HCT116 (cell line): ENCODE data around the gene WASF2. TPM values are rescaled to one million over a fixed set of nuclear protein-coding genes. Genes with fewer than 3 reads are reported as not detected.
"Not testable (repeated sequence)": the region's sequence is repeated elsewhere in the genome, so short reads cannot be mapped to it uniquely, and the experiment has no call there.

Experiments
- ATAC-seq: fragments of 200-7000 bp; cut with Tn5 transposase; 2 replicates; pipeline ENCODE4 v1.9.1; 2020; ENCODE audit warnings: mild to moderate bottlenecking, moderate library complexity
- BruUV-seq: library from RNA; stranded (reverse); fragments of 400-500 nt; replicated peaks from 2 replicates; lab custom pipeline; 2021; lab: Mats Ljungman, UMichigan
- CTCF ChIA-PET: fragments of 300-600 bp; sonication (Branson Sonifier 250); formaldehyde crosslinking; loops from one replicate; lab custom pipeline; 2021; ENCODE audit warnings: antibody characterized with exemption; lab: Charles Lee
- POLR2A ChIA-PET: fragments of 300-600, 350-600 bp; sonication (Branson Sonifier 250); formaldehyde crosslinking; loops from one replicate; lab custom pipeline; 2021; ENCODE audit warnings: antibody characterized with exemption; lab: Charles Lee
- RAD21 ChIA-PET, 2 experiments: fragments of 300-600 bp; sonication (Branson Sonifier 250); formaldehyde crosslinking; loops; one replicate each; lab custom pipeline; 2023; ENCODE audit warnings: low total read pairs in 2 of 2; ENCODE audit not compliant: uncharacterized antibody in 2 of 2, unreplicated experiment in 2 of 2, low non-redundant PET in 1 of 2; lab: Charles Lee
- DNase-seq: peaks from one replicate; pipeline ENCODE4 v3.0.0-alpha.2; 2010; ENCODE audit warnings: low read depth, low spot score
- H2AFZ ChIP-seq: fragments of 200-600 bp; shearing (Covaris generic), sonication (generic); 2 replicates; pipeline ENCODE4 v1.6.1; 2017; ENCODE audit warnings: low read depth, mixed run types, mixed read lengths, antibody characterized with exemption, low read length; ENCODE audit not compliant: poor library complexity, severe bottlenecking
- H3K27ac ChIP-seq: 2 replicates; pipeline ENCODE4 v1.5.1; 2012; ENCODE audit warnings: low read depth, low read length
- H3K27me3 ChIP-seq: fragments of 200-600 bp; sonication (generic); 2 replicates; pipeline ENCODE4 v1.6.1; 2016; ENCODE audit warnings: mixed run types, low read length, mixed read lengths; ENCODE audit not compliant: insufficient read depth
- H3K36me3 ChIP-seq, 2 experiments: fragments of 200-500 bp in 1 of 2; fragments of 200-600 bp in 1 of 2; sonication (Bioruptor generic) in 1 of 2; sonication (generic) in 1 of 2; 2 replicates each; pipeline versions ENCODE4 v1.5.1 to v1.6.1; 2014 to 2016; ENCODE audit warnings: low read length in 2 of 2, inconsistent platforms in 1 of 2, mixed read lengths in 1 of 2, mixed run types in 1 of 2; ENCODE audit not compliant: insufficient read depth in 2 of 2, control insufficient read depth in 1 of 2
- H3K4me1 ChIP-seq, 2 experiments: fragments of 200-600 bp in 1 of 2; sonication (generic) in 1 of 2; 2 replicates each; pipeline versions ENCODE4 v1.5.1 to v1.6.1; 2012 to 2017; ENCODE audit warnings: low read length in 2 of 2, inconsistent platforms in 1 of 2, mild to moderate bottlenecking in 1 of 2, mixed read lengths in 1 of 2, mixed run types in 1 of 2, moderate library complexity in 1 of 2; ENCODE audit not compliant: insufficient read depth in 2 of 2, control insufficient read depth in 1 of 2
- H3K4me2 ChIP-seq: fragments of 200-600 bp; sonication (generic); 2 replicates; pipeline ENCODE4 v1.6.1; 2017; ENCODE audit warnings: mixed run types, low read length, mixed read lengths
- H3K4me3 ChIP-seq, 2 experiments: fragments of 200-600 bp in 1 of 2; sonication (generic) in 1 of 2; replicated peaks in 1 of 2; 2 replicates each; pipeline ENCODE4 v1.5.1; 2011 to 2016; ENCODE audit warnings: low read length in 2 of 2, control low read depth in 1 of 2, low read depth in 1 of 2, mild to moderate bottlenecking in 1 of 2, mixed read lengths in 1 of 2, mixed run types in 1 of 2
- H3K79me2 ChIP-seq: fragments of 200-600 bp; sonication (generic); 2 replicates; pipeline ENCODE4 v1.6.1; 2017; ENCODE audit warnings: mild to moderate bottlenecking, mixed run types, low read length, moderate library complexity, mixed read lengths; ENCODE audit not compliant: insufficient read depth
- H3K9ac ChIP-seq: fragments of 200-600 bp; sonication (generic); 2 replicates; pipeline ENCODE4 v1.6.1; 2016; ENCODE audit warnings: low read length, mixed read lengths
- H3K9me2 ChIP-seq: fragments of 200-600 bp; sonication (generic), shearing (Covaris generic); 2 replicates; pipeline ENCODE4 v1.6.1; 2017; ENCODE audit warnings: mixed run types, mild to moderate bottlenecking, moderate library complexity; ENCODE audit not compliant: insufficient read depth
- H3K9me3 ChIP-seq, 2 experiments: fragments of 200-500 bp in 1 of 2; fragments of 200-600 bp in 1 of 2; sonication (Bioruptor generic) in 1 of 2; sonication (generic) in 1 of 2; 2 replicates each; pipeline ENCODE4 v1.6.1; 2014 to 2017; ENCODE audit warnings: low read length in 2 of 2, mixed read lengths in 2 of 2, inconsistent platforms in 1 of 2, low read depth in 1 of 2, mild to moderate bottlenecking in 1 of 2, mixed run types in 1 of 2, moderate library complexity in 1 of 2; ENCODE audit not compliant: control insufficient read depth in 1 of 2, insufficient read depth in 1 of 2
- H4K20me1 ChIP-seq: fragments of 200-600 bp; sonication (generic), shearing (Covaris generic); 2 replicates; pipeline ENCODE4 v1.6.1; 2017; ENCODE audit warnings: mixed run types, mild to moderate bottlenecking, moderate library complexity; ENCODE audit not compliant: insufficient read depth
- CEBPB ChIP-seq: IDR thresholded peaks from 2 replicates; pipeline ENCODE4 v1.6.1; 2012; ENCODE audit warnings: low read depth
- ELF1 ChIP-seq: IDR thresholded peaks from 2 replicates; pipeline ENCODE4 v1.6.1; 2012; ENCODE audit warnings: low read depth, borderline replicate concordance
- EZH2phosphoT487 ChIP-seq: fragments of 200-600 bp; IDR thresholded peaks from 2 replicates; pipeline ENCODE4 v1.6.1; 2018; ENCODE audit warnings: antibody characterized with exemption, borderline replicate concordance
- FOSL1 ChIP-seq: IDR thresholded peaks from 2 replicates; pipeline ENCODE4 v1.6.1; 2012; ENCODE audit warnings: low read depth
- POLR2A ChIP-seq: IDR thresholded peaks from 2 replicates; pipeline ENCODE4 v1.7.0; 2011; ENCODE audit warnings: borderline replicate concordance; ENCODE audit not compliant: insufficient read depth, insufficient read length; ENCODE audit errors: extremely low read depth
- POLR2AphosphoS5 ChIP-seq: IDR thresholded peaks from 2 replicates; pipeline ENCODE4 v1.6.1; 2011; ENCODE audit warnings: mild to moderate bottlenecking, low read depth, low read length, moderate library complexity
- REST ChIP-seq: IDR thresholded peaks from 2 replicates; pipeline ENCODE4 v1.6.1; 2012; ENCODE audit warnings: low read depth
- SIN3A ChIP-seq: IDR thresholded peaks from 2 replicates; pipeline ENCODE4 v1.6.1; 2012; ENCODE audit warnings: low read depth
- TCF7L2 ChIP-seq: IDR thresholded peaks from 2 replicates; pipeline ENCODE4 v1.7.0; 2011; ENCODE audit warnings: borderline replicate concordance, inconsistent platforms; ENCODE audit not compliant: insufficient read depth, insufficient read length; ENCODE audit errors: extremely low read depth
- YY1 ChIP-seq: IDR thresholded peaks from 2 replicates; pipeline ENCODE4 v1.6.1; 2011; ENCODE audit warnings: low read length, low read depth, moderate library complexity, mild to moderate bottlenecking; ENCODE audit not compliant: insufficient replicate concordance; ENCODE audit errors: extremely low read depth
- ZBTB33 ChIP-seq: IDR thresholded peaks from 2 replicates; pipeline ENCODE4 v1.6.1; 2011; ENCODE audit warnings: mild to moderate bottlenecking, low read length, moderate library complexity; ENCODE audit not compliant: insufficient replicate concordance; ENCODE audit errors: extremely low read depth
- ZFX ChIP-seq: fragments of 450-650 bp; IDR thresholded peaks from 2 replicates; pipeline ENCODE4 v1.6.1; 2017
- ZNF274 ChIP-seq: fragments of 200-500 bp; sonication (Bioruptor generic); IDR thresholded peaks from 2 replicates; pipeline ENCODE4 v1.6.1; 2014; ENCODE audit warnings: mild to moderate bottlenecking, low read depth, low read length, inconsistent platforms
- intact Hi-C: fragments of 100-400 bp; cut with micrococcal nuclease; formaldehyde crosslinking; loops from 2 replicates; pipeline ENCODE4 v1.10.0; 2022
- total RNA-seq: library from RNA; stranded (reverse); gene quantifications from one replicate; pipeline ENCODE4 v1.2.1, GENCODE V29; 2021; ENCODE audit not compliant: unreplicated experiment

The WASF2 gene
- total RNA-seq, 1 experiment from 2014 or later: 111 TPM

GRCh38 chr1:27501159-27501558 is 11.2 kb upstream of the WASF2 start:
- not testable (repeated sequence) for BruUV-seq

GRCh38 chr1:27499142-27499541 is 9.2 kb upstream of the WASF2 start:
- H2AFZ ChIP-seq: peak overlapping the region; percentile 8
- BruUV-seq: no TSS peak
- ChIA-PET CTCF (no interaction called here), POLR2A (interaction anchor here (0.7 to 1.6 kb wide), 2 partner anchors 9 to 27 kb away, joined by 6 to 10 read pairs; partner anchors contain the start of gene WASF2), RAD21 (no interaction called here)
- peaks cover 9 to 26% of the 10 kb centered on the region in 2 experiments; a peak in 3 of 4 replicates for H3K4me1 ChIP-seq
- no peaks in the 10 kb centered on the region for H3K9me2 ChIP-seq
- no peak overlapping the region for H3K9ac ChIP-seq
- H3K36me3 ChIP-seq: no peaks in the 10 kb centered on the region
- no peaks in the 10 kb centered on the region for H4K20me1 ChIP-seq
- no peaks in the 10 kb centered on the region for H3K27me3 ChIP-seq
- intact Hi-C loops: no loop called here
- H3K4me3 ChIP-seq: no peak overlapping the region
- DNase-seq (no peak), ATAC-seq (no peak)
- H3K79me2 ChIP-seq: no peaks in the 10 kb centered on the region
- no peaks in the 10 kb centered on the region for H3K9me3 ChIP-seq
- no peak overlapping the region for H3K4me2 ChIP-seq
- no peak overlapping the region for H3K27ac ChIP-seq
- TF ChIP-seq EZH2phosphoT487: no peak
- TF ChIP-seq TCF7L2: no peak
- no peak for TF ChIP-seq ZBTB33
- no peak for TF ChIP-seq YY1
- no peak for TF ChIP-seq CEBPB
- no peak for TF ChIP-seq POLR2A
- no peak for TF ChIP-seq ZNF274
- TF ChIP-seq FOSL1: no peak
- no peak for TF ChIP-seq POLR2AphosphoS5
- no peak for TF ChIP-seq ZFX
- no peak for TF ChIP-seq SIN3A
- TF ChIP-seq ELF1: no peak
- no peak for TF ChIP-seq REST

More at GRCh38 chr1:27501159-27501558, 11.2 kb upstream of the WASF2 start:
- H2AFZ ChIP-seq, H3K27ac ChIP-seq, H4K20me1 ChIP-seq, H3K9ac ChIP-seq, H3K4me3 ChIP-seq, H3K9me2 ChIP-seq, POLR2A ChIA-PET, intact Hi-C loops, H3K4me2 ChIP-seq, DNase-seq, H3K27me3 ChIP-seq, CTCF ChIA-PET, H3K36me3 ChIP-seq, RAD21 ChIA-PET, ATAC-seq, H3K9me3 ChIP-seq, H3K79me2 ChIP-seq: not testable (repeated sequence)
- peaks cover 9 to 33% of the 10 kb centered on the region in 2 experiments; a peak in 3 of 4 replicates for H3K4me1 ChIP-seq
